Measurements from ENCODE around the gene COX7A2.

- TF ChIP-seq POLR2A (IDR thresholded peaks at IDR 0.05; ENCODE audit: low read depth, low read length) (no peak), CTCF (conservative IDR thresholded peaks at IDR 0.05; ENCODE audit: low read depth, low read length) (no peak), CEBPB (IDR thresholded peaks at IDR 0.05; ENCODE audit: low read depth, low read length) (no peak), SMC3 (IDR thresholded peaks at IDR 0.05; ENCODE audit: low read depth, low read length) (no peak), RFX5 (IDR thresholded peaks at IDR 0.05; ENCODE audit: low read depth, low read length) (no peak), BHLHE40 (IDR thresholded peaks at IDR 0.05; ENCODE audit: low read depth, low read length) (no peak), USF2 (IDR thresholded peaks at IDR 0.05; ENCODE audit: low read depth, low read length) (no peak), FOS (IDR thresholded peaks at IDR 0.05; ENCODE audit: low read depth, low read length) (no peak), CHD1 (IDR thresholded peaks at IDR 0.05; ENCODE audit: low read depth, low read length) (no peak), MXI1 (IDR thresholded peaks at IDR 0.05; ENCODE audit: borderline replicate concordance, low read depth, low read length) (no peak), RAD21 (IDR thresholded peaks at IDR 0.05; ENCODE audit: low read length) (no peak), RCOR1 (IDR thresholded peaks at IDR 0.05; ENCODE audit: insufficient replicate concordance, low read length) (no peak)
Observed at GRCh38 chr6:75279418-75279817, 35.8 kb upstream of the COX7A2 start.
